KBM-7 (cell line): Measurements from ENCODE around the gene DHRS12.

Experiments
- DNase-seq: peaks from one replicate; pipeline ENCODE4 v3.0.0-alpha.2; 2015
- in situ Hi-C: fragments of 300-500 bp; cut with MboI; formaldehyde crosslinking; loops from 2 replicates; pipeline ENCODE4 v1.14.3; 2020; ENCODE audit warnings: low sequenced_read_pairs, low pct_unique_long_range_greater_than_20kb, mixed read lengths

DHRS12 gene

GRCh38 chr13:51803422-51804294, at the start of gene DHRS12:
Gene DHRS12 (minus strand): TSS chr13:51804163. CDS start chr13:51799659, 4,504 bp downstream.
- in situ Hi-C loops = loop anchor here (25.0 kb wide), 1 partner anchor 666 kb away; no protein-coding TSS in a partner anchor
- DNase-seq = peak; percentile 80

GRCh38 chr13:51849145-51850101, 45.5 kb upstream of the DHRS12 start:
- DNase-seq = peak; percentile 68
- in situ Hi-C loops = no loop called here

GRCh38 chr13:51848674-51849073, 44.7 kb upstream of the DHRS12 start:
- in situ Hi-C loops = no loop called here
- DNase-seq = no peak

- in situ Hi-C loops = no loop called here
Measured at GRCh38 chr13:51846756-51847155, 42.8 kb upstream of the DHRS12 start.

GRCh38 chr13:51845574-51846318, 41.8 kb upstream of the DHRS12 start:
- DNase-seq = no peak

More at GRCh38 chr13:51846756-51847155, 42.8 kb upstream of the DHRS12 start:
- no peak for DNase-seq

GRCh38 chr13:51844862-51845573, 41.1 kb upstream of the DHRS12 start, which contains the start of gene TMEM272:
Gene TMEM272 (minus strand): TSS chr13:51845177. CDS start chr13:51838530, 6,647 bp downstream.
- in situ Hi-C loops = no loop called here
- peak; percentile 90 for DNase-seq

More at GRCh38 chr13:51845574-51846318, 41.8 kb upstream of the DHRS12 start:
- in situ Hi-C loops = no loop called here

GRCh38 chr13:51843529-51843928, 39.6 kb upstream of the DHRS12 start:
- DNase-seq = no peak
- in situ Hi-C loops = no loop called here

GRCh38 chr13:51841732-51842131, 37.8 kb upstream of the DHRS12 start:
- DNase-seq = no peak
- in situ Hi-C loops = no loop called here

GRCh38 chr13:51840917-51841316, 37.0 kb upstream of the DHRS12 start:
- no peak for DNase-seq

GRCh38 chr13:51839711-51840540, 36.0 kb upstream of the DHRS12 start:
- DNase-seq = no peak

More at GRCh38 chr13:51840917-51841316, 37.0 kb upstream of the DHRS12 start:
- in situ Hi-C loops = no loop called here

GRCh38 chr13:51838240-51838846, 34.4 kb upstream of the DHRS12 start:
- no peak for DNase-seq

More at GRCh38 chr13:51839711-51840540, 36.0 kb upstream of the DHRS12 start:
- in situ Hi-C loops = no loop called here

GRCh38 chr13:51837016-51837415, 33.1 kb upstream of the DHRS12 start:
- in situ Hi-C loops = no loop called here
- no peak for DNase-seq

More at GRCh38 chr13:51838240-51838846, 34.4 kb upstream of the DHRS12 start:
- in situ Hi-C loops = no loop called here

- no peak for DNase-seq
- in situ Hi-C loops = no loop called here
Measured at GRCh38 chr13:51834581-51835171, 30.7 kb upstream of the DHRS12 start.

GRCh38 chr13:51833980-51834379, 30.0 kb upstream of the DHRS12 start:
- in situ Hi-C loops = no loop called here
- DNase-seq = no peak

GRCh38 chr13:51832471-51833152, 28.6 kb upstream of the DHRS12 start:
- in situ Hi-C loops = no loop called here
- peak; percentile 70 for DNase-seq

GRCh38 chr13:51831519-51831918, 27.6 kb upstream of the DHRS12 start:
- in situ Hi-C loops = no loop called here
- no peak for DNase-seq
